Memory B cell (primary cell): ENCODE measurements around the gene COL4A2.

Experiments
- ATAC-seq: fragments of 150-1000 bp; cut with Tn5 transposase; 2 replicates; pipeline ENCODE4 v1.10.0; 2021; ENCODE audit warnings: low read depth, mild to moderate bottlenecking, moderate library complexity
- DNase-seq, 2 donors: peaks; one replicate each; pipeline ENCODE4 v3.0.0; 2022; ENCODE audit warnings: low spot score in 2 of 2
- H3K27ac Mint-ChIP-seq: one replicate; pipeline ENCODE4 v1.8.0; 2022; ENCODE audit warnings: mild to moderate bottlenecking, moderate library complexity, mixed read lengths
- H3K27me3 Mint-ChIP-seq: one replicate; pipeline ENCODE4 v1.8.0; 2022; ENCODE audit warnings: mixed read lengths
- H3K36me3 Mint-ChIP-seq: one replicate; pipeline ENCODE4 v1.8.0; 2022; ENCODE audit warnings: mild to moderate bottlenecking, mixed read lengths
- H3K4me1 Mint-ChIP-seq: one replicate; pipeline ENCODE4 v1.8.0; 2022; ENCODE audit warnings: mixed read lengths
- H3K4me3 Mint-ChIP-seq: one replicate; pipeline ENCODE4 v1.8.0; 2022; ENCODE audit warnings: mild to moderate bottlenecking, moderate library complexity, mixed read lengths
- H3K9me3 Mint-ChIP-seq: one replicate; pipeline ENCODE4 v1.8.0; 2022; ENCODE audit warnings: mixed read lengths

Gene COL4A2

GRCh38 chr13:110414283-110414682 is 107.2 kb downstream of the COL4A2 start:
- H3K36me3 Mint-ChIP-seq, result no peaks in the 10 kb centered on the region
- no peak overlapping the region for H3K27ac Mint-ChIP-seq
- H3K9me3 Mint-ChIP-seq, result no peaks in the 10 kb centered on the region
- peaks cover 16% of the 10 kb centered on the region for H3K27me3 Mint-ChIP-seq
- no peak overlapping the region for H3K4me3 Mint-ChIP-seq
- no peak for DNase-seq
- ATAC-seq, result no peak
- H3K4me1 Mint-ChIP-seq, result no peaks in the 10 kb centered on the region

GRCh38 chr13:110414931-110415330 is 107.8 kb downstream of the COL4A2 start:
- ATAC-seq (no peak), DNase-seq (no peak)
- H3K27me3 Mint-ChIP-seq, result peaks cover 16% of the 10 kb centered on the region
- no peak overlapping the region for H3K4me3 Mint-ChIP-seq
- H3K27ac Mint-ChIP-seq, result no peak overlapping the region
- H3K36me3 Mint-ChIP-seq, result no peaks in the 10 kb centered on the region
- no peaks in the 10 kb centered on the region for H3K4me1 Mint-ChIP-seq
- H3K9me3 Mint-ChIP-seq, result no peaks in the 10 kb centered on the region

- Mint-ChIP-seq H3K4me3 (no peak overlapping the region), H3K9me3 (no peaks in the 10 kb centered on the region), H3K27me3 (peaks cover 14% of the 10 kb centered on the region), H3K4me1 (no peaks in the 10 kb centered on the region), H3K36me3 (no peaks in the 10 kb centered on the region), H3K27ac (no peak overlapping the region)
- ATAC-seq, result no peak
- DNase-seq, result no peak
These were observed 108.6 kb downstream of the COL4A2 start for GRCh38 chr13:110415669-110416068.

- no peak overlapping the region for H3K27ac Mint-ChIP-seq
- H3K27me3 Mint-ChIP-seq, result peaks cover 18% of the 10 kb centered on the region
- ATAC-seq (no peak), DNase-seq (no peak)
- H3K9me3 Mint-ChIP-seq, result no peaks in the 10 kb centered on the region
- no peaks in the 10 kb centered on the region for H3K4me1 Mint-ChIP-seq
- no peak overlapping the region for H3K4me3 Mint-ChIP-seq
- H3K36me3 Mint-ChIP-seq, result no peaks in the 10 kb centered on the region
These were observed 109.3 kb downstream of the COL4A2 start for GRCh38 chr13:110416131-110417025.

- no peaks in the 10 kb centered on the region for H3K36me3 Mint-ChIP-seq
- ATAC-seq, result no peak
- no peaks in the 10 kb centered on the region for H3K4me1 Mint-ChIP-seq
- peaks cover 17% of the 10 kb centered on the region for H3K27me3 Mint-ChIP-seq
- no peak overlapping the region for H3K27ac Mint-ChIP-seq
- H3K4me3 Mint-ChIP-seq, result no peak overlapping the region
- no peak for DNase-seq
- no peaks in the 10 kb centered on the region for H3K9me3 Mint-ChIP-seq
These were observed 111.9 kb downstream of the COL4A2 start for GRCh38 chr13:110418944-110419343.

- ATAC-seq, result no peak
- no peaks in the 10 kb centered on the region for H3K36me3 Mint-ChIP-seq
- no peak overlapping the region for H3K27ac Mint-ChIP-seq
- DNase-seq, result no peak
- H3K9me3 Mint-ChIP-seq, result no peaks in the 10 kb centered on the region
- H3K4me1 Mint-ChIP-seq, result no peaks in the 10 kb centered on the region
- H3K4me3 Mint-ChIP-seq, result no peak overlapping the region
- H3K27me3 Mint-ChIP-seq, result peaks cover 17% of the 10 kb centered on the region
These were observed 112.3 kb downstream of the COL4A2 start for GRCh38 chr13:110419381-110419791.

- H3K27me3 Mint-ChIP-seq, result peaks cover 17% of the 10 kb centered on the region
- no peaks in the 10 kb centered on the region for H3K9me3 Mint-ChIP-seq
- DNase-seq (no peak), ATAC-seq (no peak)
- no peak overlapping the region for H3K27ac Mint-ChIP-seq
- H3K4me1 Mint-ChIP-seq, result no peaks in the 10 kb centered on the region
- no peak overlapping the region for H3K4me3 Mint-ChIP-seq
- H3K36me3 Mint-ChIP-seq, result no peaks in the 10 kb centered on the region
These were observed 112.9 kb downstream of the COL4A2 start for GRCh38 chr13:110419946-110420345.

GRCh38 chr13:110420626-110421025 is 113.5 kb downstream of the COL4A2 start:
- Mint-ChIP-seq H3K4me1 (no peaks in the 10 kb centered on the region), H3K27ac (no peak overlapping the region), H3K27me3 (peaks cover 19% of the 10 kb centered on the region), H3K36me3 (no peaks in the 10 kb centered on the region), H3K9me3 (no peaks in the 10 kb centered on the region), H3K4me3 (no peak overlapping the region)
- no peak for DNase-seq
- no peak for ATAC-seq

GRCh38 chr13:110421061-110421460 is 114.0 kb downstream of the COL4A2 start:
- DNase-seq, result no peak
- Mint-ChIP-seq H3K4me3 (no peak overlapping the region), H3K4me1 (no peaks in the 10 kb centered on the region), H3K9me3 (no peaks in the 10 kb centered on the region), H3K27me3 (peaks cover 18% of the 10 kb centered on the region), H3K27ac (no peak overlapping the region), H3K36me3 (no peaks in the 10 kb centered on the region)
- ATAC-seq, result no peak

- Mint-ChIP-seq H3K27ac (no peak overlapping the region), H3K27me3 (peaks cover 18% of the 10 kb centered on the region), H3K4me1 (no peaks in the 10 kb centered on the region), H3K36me3 (no peaks in the 10 kb centered on the region), H3K9me3 (no peaks in the 10 kb centered on the region), H3K4me3 (no peak overlapping the region)
- DNase-seq (no peak), ATAC-seq (no peak)
These were observed 114.8 kb downstream of the COL4A2 start for GRCh38 chr13:110421696-110422385.

- Mint-ChIP-seq H3K27ac (no peak overlapping the region), H3K9me3 (no peaks in the 10 kb centered on the region), H3K36me3 (no peaks in the 10 kb centered on the region), H3K27me3 (peaks cover 15% of the 10 kb centered on the region), H3K4me3 (no peak overlapping the region), H3K4me1 (no peaks in the 10 kb centered on the region)
- DNase-seq (no peak), ATAC-seq (no peak)
These were observed 116.0 kb downstream of the COL4A2 start for GRCh38 chr13:110422913-110423688.

GRCh38 chr13:110423689-110424302 is 116.7 kb downstream of the COL4A2 start:
- peaks cover 15% of the 10 kb centered on the region for H3K27me3 Mint-ChIP-seq
- DNase-seq, result no peak

GRCh38 chr13:110424569-110425443 is 117.7 kb downstream of the COL4A2 start:
- H3K27ac Mint-ChIP-seq, result no peak overlapping the region
- H3K36me3 Mint-ChIP-seq, result no peaks in the 10 kb centered on the region
- DNase-seq (no peak), ATAC-seq (no peak)
- no peaks in the 10 kb centered on the region for H3K9me3 Mint-ChIP-seq
- no peaks in the 10 kb centered on the region for H3K4me1 Mint-ChIP-seq
- peaks cover 15% of the 10 kb centered on the region for H3K27me3 Mint-ChIP-seq
- no peak overlapping the region for H3K4me3 Mint-ChIP-seq

More at GRCh38 chr13:110423689-110424302, 116.7 kb downstream of the COL4A2 start:
- ATAC-seq, result no peak
- Mint-ChIP-seq H3K9me3 (no peaks in the 10 kb centered on the region), H3K36me3 (no peaks in the 10 kb centered on the region), H3K4me3 (no peak overlapping the region), H3K27ac (no peak overlapping the region), H3K4me1 (no peaks in the 10 kb centered on the region)
